Measurements from ENCODE around the gene MIF4GD. TPM values are rescaled to one million over a fixed set of nuclear protein-coding genes. Genes with fewer than 3 reads are reported as not detected.

Gene MIF4GD
- total RNA-seq, 1 donor from 2014 or later: 11.5 TPM

GRCh38 chr17:75271233-75271954, 363 bp upstream of the MIF4GD start:
- Mint-ChIP-seq H3K36me3 (peaks cover 3% of the 10 kb centered on the region), H3K4me3 (peak overlapping the region; percentile 71), H3K4me1 (peaks cover 17% of the 10 kb centered on the region), H3K27me3 (ENCODE audit: low read depth) (no peaks in the 10 kb centered on the region), H3K27ac (peak overlapping the region; percentile 8), H3K9me3 (no peaks in the 10 kb centered on the region)
- TF ChIP-seq CTCF (IDR thresholded peaks at IDR 0.05; ENCODE audit: unreplicated experiment): peak; percentile 75
- DNase-seq (ENCODE audit: low spot score in 2 of 2, unreplicated experiment in 2 of 2): peak; percentile 78 to 93

- peak overlapping the region; percentile 78 for H3K4me3 Mint-ChIP-seq
- TF ChIP-seq CTCF (IDR thresholded peaks at IDR 0.05; ENCODE audit: unreplicated experiment): no peak
- no peaks in the 10 kb centered on the region for H3K9me3 Mint-ChIP-seq
- peak overlapping the region; percentile 96 for H3K27ac Mint-ChIP-seq
- H3K27me3 Mint-ChIP-seq (ENCODE audit: low read depth): no peaks in the 10 kb centered on the region
- peak in 1 of 2 experiments; percentile 68 for DNase-seq (ENCODE audit: low spot score in 2 of 2, unreplicated experiment in 2 of 2)
- H3K4me1 Mint-ChIP-seq: peaks cover 17% of the 10 kb centered on the region
- H3K36me3 Mint-ChIP-seq: peaks cover 3% of the 10 kb centered on the region
These were observed 639 bp downstream of the MIF4GD start for GRCh38 chr17:75270218-75270965.

GRCh38 chr17:75269844-75270217, 1.2 kb downstream of the MIF4GD start:
- Mint-ChIP-seq H3K27ac (peak overlapping the region; percentile 96), H3K9me3 (no peaks in the 10 kb centered on the region), H3K4me3 (peak overlapping the region; percentile 78), H3K4me1 (peaks cover 17% of the 10 kb centered on the region), H3K27me3 (ENCODE audit: low read depth) (no peaks in the 10 kb centered on the region), H3K36me3 (peaks cover 3% of the 10 kb centered on the region)
- TF ChIP-seq CTCF (IDR thresholded peaks at IDR 0.05; ENCODE audit: unreplicated experiment): no peak
- DNase-seq (ENCODE audit: low spot score in 2 of 2, unreplicated experiment in 2 of 2): no peak

GRCh38 chr17:75267411-75268232, 3.4 kb downstream of the MIF4GD start:
- H3K4me3 Mint-ChIP-seq: no peak overlapping the region

GRCh38 chr17:75267153-75267410, 3.9 kb downstream of the MIF4GD start:
- Mint-ChIP-seq H3K27ac (no peak overlapping the region), H3K36me3 (peaks cover 6% of the 10 kb centered on the region), H3K4me3 (no peak overlapping the region), H3K9me3 (no peaks in the 10 kb centered on the region), H3K27me3 (ENCODE audit: low read depth) (no peaks in the 10 kb centered on the region), H3K4me1 (peaks cover 27% of the 10 kb centered on the region)
- no peak for DNase-seq (ENCODE audit: low spot score in 2 of 2, unreplicated experiment in 2 of 2)
- TF ChIP-seq CTCF (IDR thresholded peaks at IDR 0.05; ENCODE audit: unreplicated experiment): no peak

More at GRCh38 chr17:75267411-75268232, 3.4 kb downstream of the MIF4GD start:
- TF ChIP-seq CTCF (IDR thresholded peaks at IDR 0.05; ENCODE audit: unreplicated experiment): no peak
- H3K4me1 Mint-ChIP-seq: peaks cover 21% of the 10 kb centered on the region
- H3K9me3 Mint-ChIP-seq: no peaks in the 10 kb centered on the region
- H3K36me3 Mint-ChIP-seq: peaks cover 6% of the 10 kb centered on the region
- H3K27ac Mint-ChIP-seq: no peak overlapping the region
- no peak for DNase-seq (ENCODE audit: low spot score in 2 of 2, unreplicated experiment in 2 of 2)
- no peaks in the 10 kb centered on the region for H3K27me3 Mint-ChIP-seq (ENCODE audit: low read depth)

All from mesothelial cell of epicardium (in vitro differentiated cells).